Mesenchymal stem cell (in vitro differentiated cells and primary cell): ENCODE data around the gene AQP4.

Source experiments
- DNase-seq: peaks from one replicate; pipeline ENCODE4 v3.0.0-alpha.2; 2013
- H2AFZ ChIP-seq: one replicate; pipeline ENCODE4 v1.6.1; 2013; ENCODE audit warnings: low read depth, mild to moderate bottlenecking, control low read depth, inconsistent platforms, low read length, moderate library complexity
- H2AK5ac ChIP-seq: 2 replicates; pipeline ENCODE4 v1.6.1; 2013; ENCODE audit warnings: low read length, moderate library complexity, mild to moderate bottlenecking, inconsistent platforms; ENCODE audit not compliant: severe bottlenecking
- H2BK120ac ChIP-seq: one replicate; pipeline ENCODE4 v1.6.1; 2013; ENCODE audit warnings: low read depth, mild to moderate bottlenecking, inconsistent platforms, low read length, moderate library complexity
- H2BK12ac ChIP-seq, 2 experiments: one replicate each; pipeline ENCODE4 v1.6.1; 2013; ENCODE audit warnings: inconsistent platforms in 2 of 2, low read length in 2 of 2, mild to moderate bottlenecking in 2 of 2, moderate library complexity in 2 of 2, control low read depth in 1 of 2
- H2BK15ac ChIP-seq: one replicate; pipeline ENCODE4 v1.6.1; 2013; ENCODE audit warnings: mild to moderate bottlenecking, low read depth, inconsistent platforms; ENCODE audit not compliant: poor library complexity, severe bottlenecking
- H2BK5ac ChIP-seq: 2 replicates; pipeline ENCODE4 v1.6.1; 2013; ENCODE audit warnings: low read depth, mild to moderate bottlenecking, low read length, control low read depth, inconsistent platforms; ENCODE audit not compliant: poor library complexity, severe bottlenecking
- H3K14ac ChIP-seq, 2 experiments: one replicate each; pipeline ENCODE4 v1.6.1; 2013; ENCODE audit warnings: inconsistent platforms in 2 of 2, low read length in 2 of 2, control low read depth in 1 of 2, mild to moderate bottlenecking in 1 of 2, moderate library complexity in 1 of 2
- H3K18ac ChIP-seq, 2 experiments: one replicate each; pipeline ENCODE4 v1.6.1; 2013; ENCODE audit warnings: inconsistent platforms in 2 of 2, low read length in 2 of 2, control low read depth in 1 of 2, low read depth in 1 of 2, mild to moderate bottlenecking in 1 of 2
- H3K23ac ChIP-seq, 2 experiments: one replicate each; pipeline ENCODE4 v1.6.1; 2013; ENCODE audit warnings: inconsistent platforms in 2 of 2, low read length in 2 of 2, mild to moderate bottlenecking in 2 of 2, moderate library complexity in 2 of 2, control low read depth in 1 of 2
- H3K27ac ChIP-seq: 2 replicates; pipeline ENCODE4 v1.5.1; 2013; ENCODE audit warnings: mild to moderate bottlenecking, moderate library complexity, low read length, control low read depth, inconsistent platforms; ENCODE audit not compliant: poor library complexity, severe bottlenecking
- H3K27me3 ChIP-seq, 2 experiments: 2 replicates each; pipeline versions ENCODE4 v1.6.1 to v1.7.0; 2013; ENCODE audit warnings: low read length in 2 of 2, mild to moderate bottlenecking in 2 of 2, moderate library complexity in 2 of 2, control low read depth in 1 of 2, inconsistent platforms in 1 of 2; ENCODE audit not compliant: control insufficient read depth in 1 of 2, insufficient read depth in 1 of 2
- H3K36me3 ChIP-seq, 2 experiments: 2 replicates each; pipeline versions ENCODE4 v1.6.1 to v1.7.0; 2013; ENCODE audit warnings: low read length in 2 of 2, control low read depth in 1 of 2, inconsistent platforms in 1 of 2, low read depth in 1 of 2, mild to moderate bottlenecking in 1 of 2; ENCODE audit not compliant: insufficient read depth in 2 of 2, control insufficient read depth in 1 of 2
- H3K4ac ChIP-seq, 2 experiments: one replicate each; pipeline ENCODE4 v1.6.1; 2013; ENCODE audit warnings: inconsistent platforms in 2 of 2, low read length in 2 of 2, mild to moderate bottlenecking in 2 of 2, moderate library complexity in 2 of 2, control low read depth in 1 of 2, low read depth in 1 of 2
- H3K4me1 ChIP-seq: 2 replicates; pipeline ENCODE4 v1.6.1; 2013; ENCODE audit warnings: low read depth, low read length, control low read depth; ENCODE audit not compliant: control insufficient read depth, insufficient read depth
- H3K4me2 ChIP-seq: 2 replicates; pipeline ENCODE4 v1.6.1; 2013; ENCODE audit warnings: low read length, mild to moderate bottlenecking, inconsistent platforms; ENCODE audit not compliant: poor library complexity, severe bottlenecking
- H3K4me3 ChIP-seq, 2 experiments: 2 replicates each; pipeline versions ENCODE4 v1.5.1 to v1.7.0; 2013; ENCODE audit warnings: low read length in 2 of 2, mild to moderate bottlenecking in 2 of 2, control low read depth in 1 of 2, low read depth in 1 of 2; ENCODE audit not compliant: insufficient read depth in 1 of 2
- H3K79me1 ChIP-seq: replicated peaks from 2 replicates; pipeline ENCODE4 v1.6.1; 2013; ENCODE audit warnings: mild to moderate bottlenecking, control low read depth, low read length, inconsistent platforms; ENCODE audit not compliant: poor library complexity, severe bottlenecking
- H3K9ac ChIP-seq: 2 replicates; pipeline ENCODE4 v1.7.0; 2013; ENCODE audit warnings: mild to moderate bottlenecking, low read length, moderate library complexity
- H3K9me3 ChIP-seq: 2 replicates; pipeline ENCODE4 v1.7.0; 2013; ENCODE audit warnings: mild to moderate bottlenecking, low read length; ENCODE audit not compliant: control insufficient read depth
- H4K8ac ChIP-seq: one replicate; pipeline ENCODE4 v1.6.1; 2013; ENCODE audit warnings: inconsistent platforms, mild to moderate bottlenecking, low read length, moderate library complexity
- H4K91ac ChIP-seq: one replicate; pipeline ENCODE4 v1.6.1; 2013; ENCODE audit warnings: mild to moderate bottlenecking, low read length, inconsistent platforms
- WGBS: methylation state at CpG from one replicate; pipeline ENCODE4 v1.1.7; 2013; ENCODE audit warnings: mixed read lengths; 5-methylcytosine and 5-hydroxymethylcytosine counted together

Gene AQP4

DNA sequence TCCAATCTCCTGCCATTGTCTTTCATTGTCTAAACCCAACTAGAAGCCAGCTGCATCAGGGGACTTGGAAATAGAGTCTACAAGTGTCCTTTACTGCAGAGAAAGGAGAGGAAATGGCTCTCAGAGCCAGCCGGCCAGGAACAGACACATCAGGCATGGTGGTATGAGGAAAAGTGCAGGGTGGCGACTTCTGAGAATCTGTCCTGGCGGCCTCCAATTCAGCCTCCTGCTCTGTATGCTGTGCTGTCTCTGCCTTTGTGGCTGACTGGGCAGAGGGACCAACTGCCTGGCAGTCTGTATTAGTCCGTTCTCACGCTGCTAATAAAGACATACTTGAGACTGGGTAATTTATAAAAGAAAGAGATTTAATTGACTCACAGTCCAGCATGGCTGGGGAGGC lies 36.8 kb upstream of the AQP4 start:
- no peak overlapping the region for H2BK15ac ChIP-seq
- H4K8ac ChIP-seq: no peak overlapping the region
- no peak overlapping the region for H3K4me2 ChIP-seq
- no peak overlapping the region for H3K14ac ChIP-seq
- H2BK12ac ChIP-seq: no peak overlapping the region
- H3K4ac ChIP-seq: no peak overlapping the region
- H3K9ac ChIP-seq: no peak overlapping the region
- H3K36me3 ChIP-seq: no peaks in the 10 kb centered on the region
- no peak overlapping the region for H3K23ac ChIP-seq
- H4K91ac ChIP-seq: no peak overlapping the region
- no peak overlapping the region for H2AFZ ChIP-seq
- H3K9me3 ChIP-seq: peaks cover 3% of the 10 kb centered on the region
- no peak overlapping the region for H3K18ac ChIP-seq
- H3K79me1 ChIP-seq: no peaks in the 10 kb centered on the region
- no peaks in the 10 kb centered on the region for H3K4me1 ChIP-seq
- no peak overlapping the region for H3K27ac ChIP-seq
- no peak for DNase-seq
- H2BK5ac ChIP-seq: no peak overlapping the region
- H3K27me3 ChIP-seq: no peaks in the 10 kb centered on the region
- H2AK5ac ChIP-seq: no peak overlapping the region
- 93% methylated on average over 5 of the region's 5 CpGs for WGBS
- no peak overlapping the region for H3K4me3 ChIP-seq
- no peak overlapping the region for H2BK120ac ChIP-seq

DNA sequence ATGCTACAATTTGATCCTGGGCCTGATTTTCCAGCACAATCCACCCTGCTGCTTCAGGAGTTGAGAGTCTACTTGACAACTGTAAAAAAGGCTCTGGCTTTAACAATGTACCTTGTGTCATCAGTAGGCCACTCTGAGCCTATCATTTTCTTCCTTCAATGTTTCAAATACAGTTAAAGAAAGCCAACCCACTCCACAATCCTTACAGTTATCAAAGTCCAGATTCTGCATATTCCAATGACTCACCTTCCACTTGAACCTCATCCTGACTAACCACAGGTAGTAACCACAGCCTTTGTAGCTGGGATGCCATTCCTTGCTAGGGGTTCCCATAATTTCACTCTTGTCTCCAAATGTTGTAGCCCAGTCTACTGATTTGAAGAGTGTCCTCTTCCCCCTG lies 35.5 kb upstream of the AQP4 start:
- H3K18ac ChIP-seq: no peak overlapping the region
- no peak overlapping the region for H3K9ac ChIP-seq
- no peak overlapping the region for H3K23ac ChIP-seq
- no peak overlapping the region for H2BK15ac ChIP-seq
- H4K8ac ChIP-seq: no peak overlapping the region
- H2BK120ac ChIP-seq: no peak overlapping the region
- H2BK12ac ChIP-seq: no peak overlapping the region
- H2AFZ ChIP-seq: no peak overlapping the region
- no peaks in the 10 kb centered on the region for H3K4me1 ChIP-seq
- no peak overlapping the region for H2AK5ac ChIP-seq
- no peak overlapping the region for H3K4me3 ChIP-seq
- no peak overlapping the region for H4K91ac ChIP-seq
- H3K36me3 ChIP-seq: no peaks in the 10 kb centered on the region
- no peaks in the 10 kb centered on the region for H3K27me3 ChIP-seq
- no peak overlapping the region for H3K4me2 ChIP-seq
- no peak overlapping the region for H3K4ac ChIP-seq
- no peak for DNase-seq
- no peak overlapping the region for H3K14ac ChIP-seq
- peaks cover 3% of the 10 kb centered on the region for H3K9me3 ChIP-seq
- H3K27ac ChIP-seq: no peak overlapping the region
- H2BK5ac ChIP-seq: no peak overlapping the region
- H3K79me1 ChIP-seq: no peaks in the 10 kb centered on the region

DNA sequence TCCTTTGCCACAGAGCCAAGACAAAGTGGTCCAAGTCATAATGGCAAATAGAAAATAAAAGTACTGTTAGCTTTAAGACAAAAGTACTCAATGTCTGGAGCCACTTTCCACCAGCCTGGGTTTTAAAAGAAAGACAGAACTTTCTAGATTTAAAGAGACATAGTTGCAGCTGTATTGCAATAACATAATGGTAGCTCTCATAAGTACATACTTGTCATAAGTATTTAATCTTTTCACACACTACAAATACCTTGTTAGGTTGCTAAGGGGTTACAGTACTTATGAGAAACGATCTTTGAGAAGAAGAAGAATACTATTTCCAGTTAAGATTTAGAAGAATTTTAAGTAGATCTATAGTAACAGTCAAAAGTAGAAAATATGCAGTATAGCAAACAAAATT lies 28.9 kb upstream of the AQP4 start:
- no peak overlapping the region for H3K27ac ChIP-seq
- H3K27me3 ChIP-seq: no peaks in the 10 kb centered on the region
- H4K91ac ChIP-seq: no peak overlapping the region
- no peaks in the 10 kb centered on the region for H3K9me3 ChIP-seq
- no peak overlapping the region for H3K14ac ChIP-seq
- no peak overlapping the region for H2AFZ ChIP-seq
- DNase-seq: no peak
- H3K4me1 ChIP-seq: no peaks in the 10 kb centered on the region
- no peak overlapping the region for H3K9ac ChIP-seq
- H3K4ac ChIP-seq: no peak overlapping the region
- no peak overlapping the region for H2AK5ac ChIP-seq
- no peaks in the 10 kb centered on the region for H3K79me1 ChIP-seq
- no peak overlapping the region for H2BK15ac ChIP-seq
- H2BK12ac ChIP-seq: no peak overlapping the region
- H2BK120ac ChIP-seq: no peak overlapping the region
- H2BK5ac ChIP-seq: no peak overlapping the region
- no peak overlapping the region for H3K4me3 ChIP-seq
- no CpG with 5 or more reads among the region's 1 CpG for WGBS
- H3K23ac ChIP-seq: no peak overlapping the region
- H3K18ac ChIP-seq: no peak overlapping the region
- no peaks in the 10 kb centered on the region for H3K36me3 ChIP-seq
- H3K4me2 ChIP-seq: no peak overlapping the region
- H4K8ac ChIP-seq: no peak overlapping the region

DNA sequence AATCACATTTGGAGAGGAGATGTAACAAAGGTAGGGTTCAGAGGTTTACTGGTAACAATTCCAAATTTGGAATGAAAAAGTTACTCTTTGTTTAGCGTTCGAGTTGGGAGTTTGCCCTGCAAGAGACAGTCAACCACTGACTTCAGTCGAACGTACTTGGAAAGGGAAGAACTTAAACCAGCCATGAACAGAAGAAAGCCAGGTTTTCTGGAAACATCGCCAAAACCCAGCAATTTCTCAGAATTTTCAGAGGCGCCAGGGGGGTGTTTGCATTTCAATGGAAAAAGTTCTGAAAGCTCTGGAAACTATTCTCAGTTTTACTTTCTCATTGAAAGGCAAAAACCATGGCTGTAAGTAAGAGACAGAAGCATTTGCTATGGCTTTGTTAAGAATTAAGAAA lies 28.5 kb upstream of the AQP4 start:
- H3K4me2 ChIP-seq: no peak overlapping the region
- no peak overlapping the region for H2BK15ac ChIP-seq

More for the DNA sequence above, 28.5 kb upstream of the AQP4 start:
- H3K4me3 ChIP-seq: no peak overlapping the region
- H3K14ac ChIP-seq: no peak overlapping the region
- H3K4ac ChIP-seq: no peak overlapping the region
- no peaks in the 10 kb centered on the region for H3K4me1 ChIP-seq
- no peaks in the 10 kb centered on the region for H3K36me3 ChIP-seq
- no peak overlapping the region for H3K18ac ChIP-seq
- no peak overlapping the region for H2BK5ac ChIP-seq
- no peak overlapping the region for H2BK12ac ChIP-seq
- no peaks in the 10 kb centered on the region for H3K79me1 ChIP-seq
- no peak overlapping the region for H3K9ac ChIP-seq
- H2BK120ac ChIP-seq: no peak overlapping the region
- no peaks in the 10 kb centered on the region for H3K9me3 ChIP-seq
- H3K27me3 ChIP-seq: no peaks in the 10 kb centered on the region
- no peak overlapping the region for H4K8ac ChIP-seq
- no peak overlapping the region for H2AFZ ChIP-seq
- H3K27ac ChIP-seq: no peak overlapping the region
- no peak for DNase-seq
- no peak overlapping the region for H3K23ac ChIP-seq
- WGBS: 35% methylated on average over 6 of the region's 6 CpGs
- no peak overlapping the region for H4K91ac ChIP-seq
- no peak overlapping the region for H2AK5ac ChIP-seq
